Left lung (tissue), 10 donors: ENCODE measurements around the gene PSME3IP1. TPM values are rescaled to one million over a fixed set of nuclear protein-coding genes. Genes with fewer than 3 reads are reported as not detected.
"Not testable (repeated sequence)": the region's sequence is repeated elsewhere in the genome, so short reads cannot be mapped to it uniquely, and the experiment has no call there.

Source experiments
- ATAC-seq: fragments of 200-7000 bp; cut with Tn5 transposase; one replicate; pipeline ENCODE4 v1.9.1; 2020; ENCODE audit warnings: moderate library complexity
- DNase-seq, 4 donors: peaks; one replicate each; pipeline ENCODE4 v3.0.0-alpha.2; 2013 to 2020
- H3K27ac ChIP-seq, 2 donors: fragments of 200-600 bp; sonication (generic) in 1 of 2; one replicate each; pipeline versions ENCODE4 v1.5.0 to v1.8.0; 2020 to 2021
- H3K27me3 ChIP-seq, 2 donors: fragments of 200-600 bp; sonication (generic) in 1 of 2; one replicate each; pipeline versions ENCODE4 v1.5.0 to v1.8.0; 2020 to 2021
- H3K36me3 ChIP-seq, 2 donors: fragments of 200-600 bp; sonication (generic) in 1 of 2; one replicate each; pipeline versions ENCODE4 v1.5.0 to v1.8.0; 2020 to 2021
- H3K4me1 ChIP-seq, 2 donors: fragments of 200-600 bp; one replicate each; pipeline ENCODE4 v1.8.0; 2021
- H3K4me3 ChIP-seq, 2 donors: fragments of 200-600 bp; sonication (generic) in 1 of 2; one replicate each; pipeline versions ENCODE4 v1.5.0 to v1.8.0; 2020 to 2021; ENCODE audit warnings: mild to moderate bottlenecking in 1 of 2
- H3K9me3 ChIP-seq, 2 donors: fragments of 200-600 bp; sonication (generic) in 1 of 2; one replicate each; pipeline versions ENCODE4 v1.5.0 to v1.8.0; 2020 to 2021
- intact Hi-C, 2 donors: fragments of 100-400 bp; cut with DNase I; formaldehyde crosslinking; loops; one replicate each; pipeline versions ENCODE4 v1.11.2 to v1.14.2; 2022
- polyA plus RNA-seq, 6 donors: library from polyadenylated mRNA; unstranded; fragments of 120-200 nt; gene quantifications; one replicate each; pipeline ENCODE4 v1.2.1, GENCODE V29; 2013; ENCODE audit not compliant: insufficient read length in 6 of 6
- total RNA-seq, 2 donors: library from RNA; stranded (reverse); fragmentation: NEBNext Ultra II Directional; extraction: Animal tissue kit (Norgen Biotek cat#: 25700); gene quantifications; one replicate each; pipeline ENCODE4 v1.2.1, GENCODE V29; 2021
- TF ChIP-seq, protein P1 (sequence below), 2 donors: fragments of 200-600 bp; sonication (generic) in 1 of 2; IDR thresholded peaks; one replicate each; pipeline versions ENCODE4 v1.5.0 to v1.8.0; 2021; ENCODE audit warnings: antibody characterized with exemption in 2 of 2
- donor health status: DM: no; HTN: yes; CAD: no.
- donor health status: DM: no; HTN: no; CAD: no.

Gene PSME3IP1
- total and polyA plus RNA-seq, 8 donors: 53.1 to 123 (median 104) TPM

DNA sequence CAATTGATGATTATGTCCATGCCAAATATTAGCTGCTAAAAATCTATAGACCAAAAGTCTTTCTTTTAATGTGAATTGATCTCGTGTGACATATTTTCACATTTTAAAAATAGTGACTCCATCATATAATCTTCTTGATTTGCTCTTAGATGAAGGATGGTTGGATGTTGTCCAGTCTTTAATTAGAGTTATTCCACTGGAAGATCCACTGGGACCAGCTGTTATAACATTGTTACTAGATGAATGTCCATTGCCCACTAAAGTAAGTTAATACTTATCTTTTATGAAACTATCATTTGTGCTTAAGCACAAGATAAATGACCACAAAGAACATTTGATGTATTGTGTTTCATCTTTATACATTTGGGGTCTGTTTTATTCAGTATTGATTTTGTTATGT lies 23.1 kb upstream of the PSME3IP1 start:
- TF ChIP-seq, protein P1, sequence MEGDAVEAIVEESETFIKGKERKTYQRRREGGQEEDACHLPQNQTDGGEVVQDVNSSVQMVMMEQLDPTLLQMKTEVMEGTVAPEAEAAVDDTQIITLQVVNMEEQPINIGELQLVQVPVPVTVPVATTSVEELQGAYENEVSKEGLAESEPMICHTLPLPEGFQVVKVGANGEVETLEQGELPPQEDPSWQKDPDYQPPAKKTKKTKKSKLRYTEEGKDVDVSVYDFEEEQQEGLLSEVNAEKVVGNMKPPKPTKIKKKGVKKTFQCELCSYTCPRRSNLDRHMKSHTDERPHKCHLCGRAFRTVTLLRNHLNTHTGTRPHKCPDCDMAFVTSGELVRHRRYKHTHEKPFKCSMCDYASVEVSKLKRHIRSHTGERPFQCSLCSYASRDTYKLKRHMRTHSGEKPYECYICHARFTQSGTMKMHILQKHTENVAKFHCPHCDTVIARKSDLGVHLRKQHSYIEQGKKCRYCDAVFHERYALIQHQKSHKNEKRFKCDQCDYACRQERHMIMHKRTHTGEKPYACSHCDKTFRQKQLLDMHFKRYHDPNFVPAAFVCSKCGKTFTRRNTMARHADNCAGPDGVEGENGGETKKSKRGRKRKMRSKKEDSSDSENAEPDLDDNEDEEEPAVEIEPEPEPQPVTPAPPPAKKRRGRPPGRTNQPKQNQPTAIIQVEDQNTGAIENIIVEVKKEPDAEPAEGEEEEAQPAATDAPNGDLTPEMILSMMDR (IDR thresholded peaks at IDR 0.05): no peak
- Histone ChIP-seq H3K27ac (no peak overlapping the region), H3K36me3 (peaks cover 0 to 94% of the 10 kb centered on the region in 2 donors), H3K27me3 (no peaks in the 10 kb centered on the region), H3K4me1 (no peaks in the 10 kb centered on the region), H3K4me3 (no peak overlapping the region), H3K9me3 (no peaks in the 10 kb centered on the region)
- intact Hi-C loops: no loop called here
- DNase-seq (no peak), ATAC-seq (no peak)

GRCh38 chr16:57204675-57205074 lies 18.8 kb upstream of the PSME3IP1 start:
- no peaks in the 10 kb centered on the region for H3K27me3 ChIP-seq
- no peak overlapping the region for H3K27ac ChIP-seq
- H3K4me3 ChIP-seq: no peak overlapping the region
- intact Hi-C loops: no loop called here
- DNase-seq (no peak), ATAC-seq (no peak)
- no peaks in the 10 kb centered on the region for H3K9me3 ChIP-seq
- TF ChIP-seq, protein P1 (IDR thresholded peaks at IDR 0.05): no peak
- peaks cover 0 to 53% of the 10 kb centered on the region in 2 donors for H3K36me3 ChIP-seq
- no peaks in the 10 kb centered on the region for H3K4me1 ChIP-seq

GRCh38 chr16:57203451-57203850 lies 17.6 kb upstream of the PSME3IP1 start:
- no peak overlapping the region for H3K4me3 ChIP-seq
- intact Hi-C loops: no loop called here
- H3K9me3 ChIP-seq: no peaks in the 10 kb centered on the region
- no peaks in the 10 kb centered on the region for H3K4me1 ChIP-seq
- no peak overlapping the region for H3K27ac ChIP-seq
- H3K36me3 ChIP-seq: peaks cover 0 to 40% of the 10 kb centered on the region in 2 donors
- no peaks in the 10 kb centered on the region for H3K27me3 ChIP-seq
- no peak for ATAC-seq
- TF ChIP-seq, protein P1 (IDR thresholded peaks at IDR 0.05): no peak
- DNase-seq: no peak

- Histone ChIP-seq H3K9me3 (no peaks in the 10 kb centered on the region), H3K4me1 (no peaks in the 10 kb centered on the region), H3K36me3 (peaks cover 0 to 29% of the 10 kb centered on the region in 2 donors), H3K4me3 (no peak overlapping the region), H3K27me3 (no peaks in the 10 kb centered on the region), H3K27ac (no peak overlapping the region)
- intact Hi-C loops: no loop called here
- ATAC-seq (no peak), DNase-seq (no peak)
- TF ChIP-seq, protein P1 (IDR thresholded peaks at IDR 0.05): no peak
Observed at GRCh38 chr16:57202095-57202886, 16.5 kb upstream of the PSME3IP1 start.

GRCh38 chr16:57200926-57201325 lies 15.1 kb upstream of the PSME3IP1 start:
- H3K4me1 ChIP-seq, H3K9me3 ChIP-seq, intact Hi-C loops, ATAC-seq, H3K27ac ChIP-seq, DNase-seq, H3K27me3 ChIP-seq, H3K4me3 ChIP-seq: not testable (repeated sequence)
- H3K36me3 ChIP-seq: peaks cover 0 to 15% of the 10 kb centered on the region in 2 donors

DNA sequence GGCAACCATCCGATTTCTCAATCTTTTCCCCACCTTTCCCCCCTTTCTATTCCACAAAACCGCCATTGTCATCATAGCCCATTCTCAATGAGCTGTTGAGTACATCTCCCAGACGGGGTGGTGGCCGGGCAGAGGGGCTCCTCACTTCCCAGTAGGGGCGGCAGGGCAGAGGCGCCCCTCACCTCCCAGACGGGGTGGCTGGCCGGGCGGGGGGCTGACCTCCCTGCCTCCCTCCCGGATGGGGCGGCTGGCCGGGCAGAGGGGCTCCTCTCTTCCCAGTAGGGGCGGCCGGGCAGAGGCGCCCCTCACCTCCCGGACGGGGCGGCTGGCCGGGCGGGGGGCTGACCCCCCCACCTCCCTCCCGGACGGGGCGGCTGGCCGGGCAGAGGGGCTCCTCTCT lies 14.5 kb upstream of the PSME3IP1 start:
- intact Hi-C loops, H3K27ac ChIP-seq, H3K36me3 ChIP-seq, H3K27me3 ChIP-seq, H3K4me3 ChIP-seq, H3K9me3 ChIP-seq, ATAC-seq, DNase-seq, H3K4me1 ChIP-seq: not testable (repeated sequence)
